GM13977 (cell line): ENCODE measurements around the gene COPS8.

Source experiments
- DNase-seq: peaks from one replicate; pipeline ENCODE4 v3.0.0; 2012; ENCODE audit warnings: low spot score
- CTCF ChIP-seq: IDR thresholded peaks from 2 replicates; pipeline ENCODE4 v1.5.1; 2012; ENCODE audit warnings: mild to moderate bottlenecking, control low read depth; ENCODE audit not compliant: insufficient read depth; ENCODE audit errors: extremely low read depth, missing control alignments
- in situ Hi-C: fragments of 300-500 bp; cut with MboI; formaldehyde crosslinking; loops from one replicate; pipeline ENCODE4 v1.12.0; 2022; ENCODE audit warnings: low sequenced_read_pairs, low pct_unique_long_range_greater_than_20kb, mixed read lengths, inconsistent platforms; ENCODE audit not compliant: unreplicated experiment

COPS8 gene

DNA sequence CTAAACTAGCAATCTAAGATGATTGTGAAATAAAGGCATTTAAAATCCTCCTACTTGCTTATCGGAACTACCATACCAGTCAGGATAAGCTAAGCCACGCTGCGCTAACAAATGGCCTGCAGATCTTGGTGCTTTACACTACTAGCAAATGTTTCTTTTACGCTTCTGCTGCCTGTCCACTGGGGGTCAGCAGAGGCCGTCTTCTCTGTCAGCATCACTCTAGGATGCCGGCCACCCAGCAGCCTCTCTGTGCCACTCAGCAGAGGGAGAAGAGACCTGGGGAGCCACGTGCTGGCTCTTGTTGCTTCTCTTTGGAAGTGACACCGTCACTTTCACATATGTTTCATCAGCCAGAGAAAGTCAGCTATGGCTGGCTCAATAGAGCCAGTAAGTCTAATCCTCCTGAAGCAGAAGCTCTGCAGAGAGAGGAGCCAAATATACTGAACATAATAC, 36.6 kb downstream of the COPS8 start:
- peak; percentile 64 for TF ChIP-seq CTCF
- in situ Hi-C loops = no loop called here
- DNase-seq = peak; percentile 51

GRCh38 chr2:237124820-237125219, 39.1 kb downstream of the COPS8 start:
- DNase-seq = no peak
- in situ Hi-C loops = no loop called here
- TF ChIP-seq CTCF = no peak

GRCh38 chr2:237125967-237126366, 40.3 kb downstream of the COPS8 start:
- no peak for TF ChIP-seq CTCF
- no peak for DNase-seq
- in situ Hi-C loops = no loop called here

DNA sequence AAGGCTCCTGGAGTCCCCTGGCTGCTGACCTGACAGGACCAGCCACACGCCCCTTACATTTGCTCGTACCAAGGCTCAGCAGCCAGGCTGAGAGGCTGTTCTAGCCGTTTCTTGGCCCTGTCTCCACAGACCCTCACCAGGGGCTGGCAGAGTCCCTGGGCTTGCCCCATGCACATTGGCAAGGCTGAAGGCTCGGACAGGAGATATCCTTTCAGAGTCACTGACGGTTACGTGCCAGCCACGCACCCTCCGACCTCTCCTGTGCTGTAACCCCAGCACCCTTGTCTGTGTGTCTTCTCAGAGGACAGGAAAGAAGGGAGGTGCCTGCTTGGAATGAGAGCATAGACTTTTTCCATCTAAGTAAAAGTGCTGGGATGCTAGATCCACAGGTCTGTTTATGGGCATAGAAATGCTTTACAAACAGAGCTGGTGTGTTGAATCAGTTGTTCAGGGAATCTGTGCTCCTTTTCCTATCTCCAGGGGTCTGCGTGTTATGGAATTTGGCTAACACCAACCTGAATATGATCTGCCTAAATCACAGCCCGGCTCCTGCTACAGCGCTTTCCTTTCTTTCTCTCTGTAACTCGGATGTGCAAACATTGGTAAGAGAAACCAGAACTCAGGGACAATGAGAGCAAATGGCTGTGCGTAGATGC, 41.0 kb downstream of the COPS8 start:
- DNase-seq = no peak
- TF ChIP-seq CTCF = no peak
- in situ Hi-C loops = no loop called here

- in situ Hi-C loops = no loop called here
- no peak for DNase-seq
- TF ChIP-seq CTCF = no peak
Measured at GRCh38 chr2:237128026-237128703, 42.5 kb downstream of the COPS8 start.

- DNase-seq = no peak
- no peak for TF ChIP-seq CTCF
- in situ Hi-C loops = no loop called here
Measured at GRCh38 chr2:237128845-237129592, 43.3 kb downstream of the COPS8 start.
